Gastroesophageal sphincter (tissue), 4 donors: Measurements from ENCODE around the gene KNL1. TPM values are rescaled to one million over a fixed set of nuclear protein-coding genes. Genes with fewer than 3 reads are reported as not detected.
A peak's percentile ranks its signal among the peaks of the same experiment; 100 is the strongest.

ENCODE experiments used
- ATAC-seq: fragments of 150-250 bp; one replicate; pipeline ENCODE4 v1.9.1; 2016; ENCODE audit warnings: mild to moderate bottlenecking, moderate library complexity
- H3K27ac ChIP-seq, 4 donors: fragments of 200-600 bp; sonication (generic) in 3 of 4; 1 replicate in 3 of 4; 2 replicates in 1 of 4; pipeline ENCODE4 v1.5.1; 2016 to 2019
- H3K27me3 ChIP-seq: fragments of 200-600 bp; sonication (generic); one replicate; pipeline ENCODE4 v1.5.1; 2019
- H3K36me3 ChIP-seq, 2 donors: fragments of 200-600 bp; sonication (generic); one replicate each; pipeline ENCODE4 v1.5.1; 2019; ENCODE audit warnings: control low read depth in 1 of 2
- H3K4me1 ChIP-seq, 3 donors: fragments of 200-600 bp; sonication (generic); 1 replicate in 2 of 3; 2 replicates in 1 of 3; pipeline ENCODE4 v1.5.1; 2016 to 2019; ENCODE audit warnings: control low read depth in 2 of 3
- H3K4me3 ChIP-seq, 2 donors: fragments of 200-600 bp; sonication (generic); one replicate each; pipeline ENCODE4 v1.5.1; 2019; ENCODE audit warnings: mild to moderate bottlenecking in 1 of 2, moderate library complexity in 1 of 2
- H3K9me3 ChIP-seq, 3 donors: fragments of 200-600 bp; sonication (generic); one replicate each; pipeline ENCODE4 v1.5.1; 2017 to 2019; ENCODE audit warnings: control low read depth in 2 of 3
- EP300 ChIP-seq: sonication (generic); formaldehyde crosslinking; IDR thresholded peaks from one replicate; pipeline ENCODE4 v1.6.1; 2017; ENCODE audit warnings: antibody characterized with exemption, mild to moderate bottlenecking
- POLR2A ChIP-seq, 2 donors: fragments of 450-650 bp; IDR thresholded peaks; one replicate each; pipeline ENCODE4 v1.6.1; 2017; ENCODE audit warnings: antibody characterized with exemption in 2 of 2, mild to moderate bottlenecking in 2 of 2, moderate library complexity in 1 of 2
- POLR2AphosphoS5 ChIP-seq: sonication (generic); formaldehyde crosslinking; IDR thresholded peaks from one replicate; pipeline ENCODE4 v1.6.1; 2017; ENCODE audit warnings: antibody characterized with exemption
- WGBS, 2 donors: methylation state at CpG; one replicate each; pipeline ENCODE4 v1.1.5; 2018; ENCODE audit warnings: low coverage in 1 of 2; 5-methylcytosine and 5-hydroxymethylcytosine counted together
- total RNA-seq, 4 donors: library from RNA; depleted of rRNA; stranded (reverse); fragments of >200 nt; gene quantifications; one replicate each; pipeline ENCODE4 v1.1.0, GENCODE V29; 2016
- TF ChIP-seq, protein P1 (sequence below), 4 experiments: fragments of 200-600 bp in 2 of 4; fragments of 450-650 bp in 2 of 4; sonication (generic) in 1 of 4; IDR thresholded peaks; one replicate each; pipeline ENCODE4 v1.5.1; 2017 to 2019; ENCODE audit warnings: antibody characterized with exemption in 4 of 4, mild to moderate bottlenecking in 2 of 4, moderate library complexity in 2 of 4

Gene KNL1
- total RNA-seq, 4 donors from 2014 or later = 0.23 to 0.89 (median 0.57) TPM

DNA sequence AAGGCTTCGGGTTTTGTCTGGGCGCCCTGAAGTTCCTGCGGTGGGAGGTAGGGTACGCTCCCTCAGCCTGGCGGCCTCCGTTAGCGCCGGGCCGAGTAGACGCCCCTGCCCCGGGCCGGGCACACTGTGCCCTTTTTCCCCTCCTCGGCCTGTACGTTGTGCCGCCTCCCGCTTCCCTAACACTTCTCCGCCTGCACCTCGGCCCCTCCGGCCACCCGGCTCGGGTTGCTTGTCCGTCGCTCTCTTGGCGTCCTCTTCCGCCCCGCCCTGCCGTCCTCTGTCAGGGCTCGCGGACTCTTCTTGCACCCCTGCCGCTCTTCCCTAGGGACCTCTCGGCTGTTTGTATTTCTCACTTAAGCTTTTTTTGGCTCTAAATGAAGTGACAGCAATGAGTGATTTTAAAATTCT lies 384 bp downstream of the KNL1 start:
- H3K27ac ChIP-seq = peak overlapping the region in 2 of 4 donors; percentile 90 to 91
- peak; percentile 9 for ATAC-seq
- TF ChIP-seq, protein P1, sequence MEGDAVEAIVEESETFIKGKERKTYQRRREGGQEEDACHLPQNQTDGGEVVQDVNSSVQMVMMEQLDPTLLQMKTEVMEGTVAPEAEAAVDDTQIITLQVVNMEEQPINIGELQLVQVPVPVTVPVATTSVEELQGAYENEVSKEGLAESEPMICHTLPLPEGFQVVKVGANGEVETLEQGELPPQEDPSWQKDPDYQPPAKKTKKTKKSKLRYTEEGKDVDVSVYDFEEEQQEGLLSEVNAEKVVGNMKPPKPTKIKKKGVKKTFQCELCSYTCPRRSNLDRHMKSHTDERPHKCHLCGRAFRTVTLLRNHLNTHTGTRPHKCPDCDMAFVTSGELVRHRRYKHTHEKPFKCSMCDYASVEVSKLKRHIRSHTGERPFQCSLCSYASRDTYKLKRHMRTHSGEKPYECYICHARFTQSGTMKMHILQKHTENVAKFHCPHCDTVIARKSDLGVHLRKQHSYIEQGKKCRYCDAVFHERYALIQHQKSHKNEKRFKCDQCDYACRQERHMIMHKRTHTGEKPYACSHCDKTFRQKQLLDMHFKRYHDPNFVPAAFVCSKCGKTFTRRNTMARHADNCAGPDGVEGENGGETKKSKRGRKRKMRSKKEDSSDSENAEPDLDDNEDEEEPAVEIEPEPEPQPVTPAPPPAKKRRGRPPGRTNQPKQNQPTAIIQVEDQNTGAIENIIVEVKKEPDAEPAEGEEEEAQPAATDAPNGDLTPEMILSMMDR (IDR thresholded peaks at IDR 0.05) = no peak
- no peak for TF ChIP-seq EP300
- no peak for TF ChIP-seq POLR2AphosphoS5
- TF ChIP-seq POLR2A (IDR thresholded peaks at IDR 0.05) = no peak
- H3K4me1 ChIP-seq = peaks cover 0 to 24% (median 6%) of the 10 kb centered on the region in 3 donors
- 0% methylated on average over 18 to 24 of the region's 31 CpGs for WGBS, 2 donors
- H3K36me3 ChIP-seq = no peaks in the 10 kb centered on the region
- H3K27me3 ChIP-seq = peaks cover 31% of the 10 kb centered on the region
- H3K4me3 ChIP-seq = peak overlapping the region; percentile 64
- H3K9me3 ChIP-seq = no peaks in the 10 kb centered on the region

DNA sequence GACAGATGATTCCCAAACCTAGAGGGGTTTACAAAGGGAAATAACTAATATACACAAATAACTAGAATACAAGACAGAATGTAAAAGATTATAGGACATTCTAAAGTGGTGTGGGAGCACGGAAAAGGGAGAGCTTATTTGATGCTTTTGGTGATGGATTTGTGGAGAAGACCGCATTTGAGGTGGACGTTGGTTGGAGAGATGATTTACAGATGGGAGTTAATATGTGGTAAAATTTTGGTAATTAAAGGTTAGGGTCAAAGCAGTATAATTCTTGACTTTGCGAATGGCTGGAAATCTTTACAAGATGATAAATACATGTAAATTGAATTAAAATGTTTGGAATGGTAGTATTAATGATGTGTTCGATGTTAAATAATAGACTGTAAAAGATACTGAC lies 1.2 kb downstream of the KNL1 start:
- Histone ChIP-seq H3K4me1 (peaks cover 0 to 16% (median 6%) of the 10 kb centered on the region in 3 donors), H3K4me3 (no peak overlapping the region), H3K36me3 (no peaks in the 10 kb centered on the region), H3K27ac (no peak overlapping the region), H3K9me3 (no peaks in the 10 kb centered on the region), H3K27me3 (peaks cover 32% of the 10 kb centered on the region)
- no peak for ATAC-seq
- TF ChIP-seq, protein P1 (IDR thresholded peaks at IDR 0.05) = no peak
- TF ChIP-seq POLR2AphosphoS5 = no peak
- no peak for TF ChIP-seq POLR2A (IDR thresholded peaks at IDR 0.05)
- TF ChIP-seq EP300 = no peak
- WGBS, 2 donors = 27 to 31% methylated on average over 4 to 5 of the region's 5 CpGs

- H3K9me3 ChIP-seq = no peaks in the 10 kb centered on the region
- H3K4me1 ChIP-seq = peaks cover 0 to 14% (median 6%) of the 10 kb centered on the region in 3 donors
- no peaks in the 10 kb centered on the region for H3K36me3 ChIP-seq
- H3K27me3 ChIP-seq = peaks cover 32% of the 10 kb centered on the region
- WGBS, 2 donors = 61 to 70% methylated on average over 5 of the region's 5 CpGs
- no peak overlapping the region for H3K27ac ChIP-seq
- TF ChIP-seq EP300 (no peak), POLR2A (IDR thresholded peaks at IDR 0.05) (no peak), POLR2AphosphoS5 (no peak)
- TF ChIP-seq, protein P1 (IDR thresholded peaks at IDR 0.05) = no peak
- H3K4me3 ChIP-seq = no peak overlapping the region
- ATAC-seq = no peak
These were observed 1.7 kb downstream of the KNL1 start for GRCh38 chr15:40595773-40596172.

DNA sequence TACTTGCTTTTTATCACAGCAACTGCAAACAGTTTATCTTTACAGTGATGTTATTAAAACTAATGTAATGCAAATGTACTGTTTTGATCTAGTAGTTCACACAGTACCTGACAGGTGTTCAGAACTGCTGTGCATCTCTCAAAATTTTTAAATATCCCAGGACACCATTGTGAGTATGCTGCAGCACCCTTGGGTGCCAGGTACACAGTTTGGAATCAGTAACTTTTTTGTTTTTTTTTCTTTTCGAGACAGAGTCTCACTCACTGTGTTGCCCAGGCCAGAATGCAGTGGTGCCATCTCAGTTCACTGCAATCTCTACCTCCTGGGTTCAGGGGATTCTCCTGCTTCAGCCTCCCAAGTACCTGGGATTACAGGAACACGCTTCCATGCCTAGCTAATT lies 3.0 kb downstream of the KNL1 start:
- H3K4me1 ChIP-seq = peaks cover 0 to 14% (median 6%) of the 10 kb centered on the region in 3 donors
- WGBS, 2 donors = 100% methylated on average over 1 of the region's 2 CpGs
- H3K4me3 ChIP-seq = no peak overlapping the region
- H3K9me3 ChIP-seq = no peaks in the 10 kb centered on the region
- H3K36me3 ChIP-seq = no peaks in the 10 kb centered on the region
- no peak overlapping the region for H3K27ac ChIP-seq
- TF ChIP-seq POLR2AphosphoS5 (no peak), POLR2A (IDR thresholded peaks at IDR 0.05) (no peak), EP300 (no peak)
- TF ChIP-seq, protein P1 (IDR thresholded peaks at IDR 0.05) = no peak
- H3K27me3 ChIP-seq = peaks cover 32% of the 10 kb centered on the region
- no peak for ATAC-seq

DNA sequence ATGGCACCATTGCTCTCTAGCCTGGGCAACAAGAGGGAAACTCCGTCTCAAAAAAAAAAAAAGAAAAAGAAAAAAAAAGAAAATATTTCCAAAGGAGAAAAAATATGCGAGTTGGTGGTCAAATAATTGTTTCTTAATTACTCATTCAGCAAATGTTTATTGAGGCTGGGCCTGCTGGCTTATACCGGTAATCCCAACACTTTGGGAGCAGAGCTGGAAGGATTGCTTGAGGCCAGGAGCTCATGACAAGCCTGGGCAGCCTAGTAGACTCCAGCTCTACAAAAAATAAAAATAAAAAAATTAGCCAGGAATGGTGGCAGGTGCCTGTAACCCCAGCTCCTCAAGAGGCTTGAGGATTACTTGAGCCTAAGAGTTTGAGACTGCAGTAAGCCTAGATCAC lies 4.1 kb downstream of the KNL1 start:
- Histone ChIP-seq H3K4me3 (no peak overlapping the region), H3K4me1 (peaks cover 0 to 14% (median 6%) of the 10 kb centered on the region in 3 donors), H3K36me3 (no peaks in the 10 kb centered on the region), H3K9me3 (no peaks in the 10 kb centered on the region), H3K27ac (no peak overlapping the region), H3K27me3 (peaks cover 32% of the 10 kb centered on the region)
- no peak for ATAC-seq
- WGBS, 2 donors = 32 to 60% methylated on average over 2 of the region's 3 CpGs
- TF ChIP-seq EP300 (no peak), POLR2AphosphoS5 (no peak), POLR2A (IDR thresholded peaks at IDR 0.05) (no peak)
- TF ChIP-seq, protein P1 (IDR thresholded peaks at IDR 0.05) = no peak
